ENCODE measurements around the gene SERINC4.
A peak's percentile ranks its signal among the peaks of the same experiment; 100 is the strongest.
"Not testable (repeated sequence)": the region's sequence is repeated elsewhere in the genome, so short reads cannot be mapped to it uniquely, and the experiment has no call there.

SERINC4 gene

GRCh38 chr15:43799945-43800285 lies at the start of gene SERINC4:
SERINC4 (minus strand) TSS chr15:43800220; CDS start chr15:43799986, 234 bp downstream.
- TF ChIP-seq CTCF (IDR thresholded peaks at IDR 0.05; ENCODE audit: low read depth, low read length, missing control alignments), result no peak
- H3K4me3 ChIP-seq (ENCODE audit: low read depth, low read length), result peak within 1 kb of the TSS; percentile 78
- no peak for DNase-seq (ENCODE audit: low read depth)

GRCh38 chr15:43845421-43845820 lies 45.4 kb upstream of the SERINC4 start:
- TF ChIP-seq CTCF (IDR thresholded peaks at IDR 0.05; ENCODE audit: low read depth, low read length, missing control alignments), result no peak
- H3K4me3 ChIP-seq (ENCODE audit: low read depth, low read length), result no peak overlapping the region
- no peak for DNase-seq (ENCODE audit: low read depth)

- H3K4me3 ChIP-seq (ENCODE audit: low read depth, low read length); DNase-seq (ENCODE audit: low read depth): not testable (repeated sequence)
Observed at GRCh38 chr15:43832485-43832884, 32.5 kb upstream of the SERINC4 start.

GRCh38 chr15:43831519-43832052 lies 31.6 kb upstream of the SERINC4 start:
- not testable (repeated sequence) for H3K4me3 ChIP-seq (ENCODE audit: low read depth, low read length); DNase-seq (ENCODE audit: low read depth)

GRCh38 chr15:43830691-43831275 lies 30.8 kb upstream of the SERINC4 start:
- not testable (repeated sequence) for H3K4me3 ChIP-seq (ENCODE audit: low read depth, low read length); DNase-seq (ENCODE audit: low read depth)

GRCh38 chr15:43829951-43830540 lies 30.0 kb upstream of the SERINC4 start:
- not testable (repeated sequence) for H3K4me3 ChIP-seq (ENCODE audit: low read depth, low read length); DNase-seq (ENCODE audit: low read depth)

- H3K4me3 ChIP-seq (ENCODE audit: low read depth, low read length), result peak overlapping the region; percentile 76
- TF ChIP-seq CTCF (IDR thresholded peaks at IDR 0.05; ENCODE audit: low read depth, low read length, missing control alignments), result no peak
- no peak for DNase-seq (ENCODE audit: low read depth)
Observed at GRCh38 chr15:43828061-43828657, 28.1 kb upstream of the SERINC4 start.

- peak; percentile 61 for DNase-seq (ENCODE audit: low read depth)
- peak within 1 kb of the TSS; percentile 76 for H3K4me3 ChIP-seq (ENCODE audit: low read depth, low read length)
- TF ChIP-seq CTCF (IDR thresholded peaks at IDR 0.05; ENCODE audit: low read depth, low read length, missing control alignments), result no peak
Observed at GRCh38 chr15:43826508-43827341, 26.7 kb upstream of the SERINC4 start, which contains the start of gene WDR76. WDR76 (plus strand) TSS chr15:43827002; CDS start chr15:43827033, 31 bp downstream.
